Testis (tissue), 2 donors: ENCODE results near the gene MLYCD.

Experiments used
- POLR2A ChIP-seq: fragments of 450-650 bp; IDR thresholded peaks from one replicate; pipeline ENCODE4 v1.6.1; 2017; ENCODE audit warnings: antibody characterized with exemption, mild to moderate bottlenecking, moderate library complexity
- TF ChIP-seq, protein P1 (sequence below), 3 experiments: fragments of 450-650 bp in 2 of 3; fragments of 200-600 bp in 1 of 3; sonication (generic) in 1 of 3; IDR thresholded peaks; one replicate each; pipeline ENCODE4 v1.5.1; 2016 to 2019; ENCODE audit warnings: antibody characterized with exemption in 3 of 3, mild to moderate bottlenecking in 2 of 3, moderate library complexity in 1 of 3

DNA sequence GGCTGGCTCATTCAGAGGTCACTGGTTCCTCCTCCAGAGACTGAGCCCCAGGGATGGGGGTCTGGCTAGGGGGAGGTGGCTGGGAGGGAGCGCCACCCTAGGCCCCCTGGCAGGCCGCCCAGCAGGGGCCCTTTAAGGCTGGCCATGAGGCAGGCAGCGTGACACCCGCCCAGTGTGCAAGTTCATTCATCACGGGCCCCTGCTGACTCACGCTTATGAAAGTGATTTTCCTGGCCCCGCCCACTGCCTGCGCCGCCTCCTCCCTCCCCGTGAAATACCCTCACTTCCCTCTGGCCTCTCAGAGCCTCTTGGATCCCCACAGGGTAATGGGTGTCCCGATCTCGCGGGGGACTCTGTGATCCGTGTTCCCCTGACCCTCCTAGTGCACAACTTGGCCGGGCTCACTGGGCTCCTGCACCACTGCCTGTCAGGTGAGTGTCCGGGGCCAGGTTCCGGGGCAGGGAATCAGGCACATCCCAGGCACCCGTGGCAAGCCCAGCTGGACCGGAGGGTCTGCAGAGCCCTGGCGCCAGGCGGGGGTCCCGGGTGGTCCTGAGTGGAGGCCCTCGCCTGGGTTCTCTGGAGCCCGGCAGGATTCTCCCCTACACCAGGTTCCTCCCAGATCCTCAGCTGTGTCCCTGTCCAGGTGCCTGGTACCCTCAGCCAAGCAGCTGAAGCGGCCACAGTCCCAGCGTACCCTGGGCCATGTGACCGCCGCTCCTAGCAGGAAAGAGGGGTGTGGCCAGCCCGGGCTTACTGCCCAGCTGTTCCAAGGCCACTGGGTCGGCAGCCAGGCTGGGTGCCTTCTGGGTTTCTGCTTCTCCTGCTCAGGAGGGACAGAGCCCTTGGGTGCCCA lies 54.3 kb downstream of the MLYCD start, which contains the start of gene OSGIN1:
- TF ChIP-seq, protein P1, sequence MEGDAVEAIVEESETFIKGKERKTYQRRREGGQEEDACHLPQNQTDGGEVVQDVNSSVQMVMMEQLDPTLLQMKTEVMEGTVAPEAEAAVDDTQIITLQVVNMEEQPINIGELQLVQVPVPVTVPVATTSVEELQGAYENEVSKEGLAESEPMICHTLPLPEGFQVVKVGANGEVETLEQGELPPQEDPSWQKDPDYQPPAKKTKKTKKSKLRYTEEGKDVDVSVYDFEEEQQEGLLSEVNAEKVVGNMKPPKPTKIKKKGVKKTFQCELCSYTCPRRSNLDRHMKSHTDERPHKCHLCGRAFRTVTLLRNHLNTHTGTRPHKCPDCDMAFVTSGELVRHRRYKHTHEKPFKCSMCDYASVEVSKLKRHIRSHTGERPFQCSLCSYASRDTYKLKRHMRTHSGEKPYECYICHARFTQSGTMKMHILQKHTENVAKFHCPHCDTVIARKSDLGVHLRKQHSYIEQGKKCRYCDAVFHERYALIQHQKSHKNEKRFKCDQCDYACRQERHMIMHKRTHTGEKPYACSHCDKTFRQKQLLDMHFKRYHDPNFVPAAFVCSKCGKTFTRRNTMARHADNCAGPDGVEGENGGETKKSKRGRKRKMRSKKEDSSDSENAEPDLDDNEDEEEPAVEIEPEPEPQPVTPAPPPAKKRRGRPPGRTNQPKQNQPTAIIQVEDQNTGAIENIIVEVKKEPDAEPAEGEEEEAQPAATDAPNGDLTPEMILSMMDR (IDR thresholded peaks at IDR 0.05), result peak in 1 of 3 experiments; percentile 15
- TF ChIP-seq POLR2A, result peak; percentile 39
